HG03457 (cell line): Measurements from ENCODE around the gene SERPINB10.

Experiments
- ATAC-seq: cut with Tn5 transposase; IDR thresholded peaks from one replicate; pipeline ENCODE4 v1.9.1; 2021; ENCODE audit warnings: moderate number of reproducible peaks; ENCODE audit not compliant: unreplicated experiment

The SERPINB10 gene

GRCh38 chr18:63977040-63977439 lies 69.3 kb downstream of the SERPINB10 start:
- no peak for ATAC-seq

- no peak for ATAC-seq
These were observed 71.7 kb downstream of the SERPINB10 start for GRCh38 chr18:63979409-63979920.

DNA sequence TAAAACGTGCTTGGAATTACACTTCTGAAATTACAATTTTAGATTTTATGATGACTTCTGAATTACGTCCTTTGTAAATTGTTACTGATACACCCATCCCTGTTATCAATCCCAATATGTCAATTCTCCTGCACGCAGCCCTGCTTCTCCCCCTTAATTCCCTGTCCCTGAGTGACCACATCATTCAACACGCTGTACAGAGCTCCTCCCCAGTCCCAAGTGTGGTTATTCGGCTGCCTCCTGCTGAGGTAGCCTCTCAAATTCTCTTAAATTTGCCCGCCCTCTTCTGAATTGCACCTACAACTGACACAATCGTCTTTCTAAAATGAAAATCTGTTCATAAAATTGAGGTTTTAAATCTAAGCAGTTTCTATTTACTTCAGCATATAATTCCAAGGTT lies 72.3 kb downstream of the SERPINB10 start:
- no peak for ATAC-seq

DNA sequence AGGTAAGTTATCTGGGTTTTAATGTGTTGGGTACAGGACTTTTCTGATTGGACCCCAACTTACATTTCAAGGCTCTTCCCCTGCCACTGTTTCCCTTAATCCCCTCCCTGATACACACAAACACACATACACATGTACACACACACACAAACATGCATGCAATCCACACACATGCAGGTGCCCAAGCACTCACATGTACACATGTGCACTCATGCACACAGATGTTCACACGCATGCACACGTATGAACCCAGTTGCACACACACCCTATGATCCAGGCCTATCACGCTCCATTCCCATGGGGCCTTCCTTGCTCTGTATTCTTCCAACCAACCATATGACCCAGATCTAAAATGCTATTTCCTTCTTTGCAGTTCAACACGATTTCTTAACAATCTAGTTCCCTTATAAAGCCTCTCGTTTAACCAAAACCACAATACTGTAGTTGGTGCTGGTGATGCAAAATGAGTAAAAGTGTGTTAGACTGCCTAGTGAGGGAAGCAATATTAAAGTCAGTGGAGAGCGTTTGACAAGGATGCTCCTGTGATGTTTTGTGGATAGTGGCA lies 73.2 kb downstream of the SERPINB10 start:
- no peak for ATAC-seq

- ATAC-seq: no peak
These were observed 74.0 kb downstream of the SERPINB10 start for GRCh38 chr18:63981719-63982118.

- ATAC-seq: no peak
These were observed 74.6 kb downstream of the SERPINB10 start for GRCh38 chr18:63982361-63982760.
